Forelimb muscle (tissue), 1 donor: ENCODE results near the gene POU3F2. TPM values are rescaled to one million over a fixed set of nuclear protein-coding genes. Genes with fewer than 3 reads are reported as not detected.

Source experiments
- DNase-seq: peaks from one replicate; pipeline ENCODE4 v3.0.0-alpha.2; 2013; ENCODE audit warnings: low read depth
- polyA plus RNA-seq: library from polyadenylated mRNA; unstranded; fragments of 120-200 nt; gene quantifications from one replicate; pipeline ENCODE4 v1.2.1, GENCODE V29; 2013; ENCODE audit not compliant: insufficient read length

The POU3F2 gene
- polyA plus RNA-seq, 1 donor: 0.11 TPM

- no peak for DNase-seq
Observed at GRCh38 chr6:98843271-98844243, 9.2 kb downstream of the POU3F2 start.

GRCh38 chr6:98844244-98845210, 10.2 kb downstream of the POU3F2 start:
- no peak for DNase-seq

- peak; percentile 47 for DNase-seq
Observed at GRCh38 chr6:98845211-98846020, 11.0 kb downstream of the POU3F2 start.

GRCh38 chr6:98846021-98846380, 11.6 kb downstream of the POU3F2 start:
- DNase-seq: no peak

GRCh38 chr6:98847416-98847778, 13.0 kb downstream of the POU3F2 start:
- DNase-seq: no peak

- no peak for DNase-seq
Observed at GRCh38 chr6:98847779-98848538, 13.6 kb downstream of the POU3F2 start.

- no peak for DNase-seq
Observed at GRCh38 chr6:98848539-98849242, 14.3 kb downstream of the POU3F2 start.

GRCh38 chr6:98864497-98864896, 30.1 kb downstream of the POU3F2 start:
- DNase-seq: no peak

GRCh38 chr6:98871057-98871456, 36.7 kb downstream of the POU3F2 start:
- no peak for DNase-seq

- no peak for DNase-seq
Observed at GRCh38 chr6:98871821-98872220, 37.4 kb downstream of the POU3F2 start.

- no peak for DNase-seq
Observed at GRCh38 chr6:98875375-98875774, 41.0 kb downstream of the POU3F2 start.

- no peak for DNase-seq
Observed at GRCh38 chr6:98877250-98877649, 42.9 kb downstream of the POU3F2 start.

GRCh38 chr6:98880486-98880885, 46.1 kb downstream of the POU3F2 start:
- no peak for DNase-seq

- DNase-seq: no peak
Observed at GRCh38 chr6:98885330-98885729, 51.0 kb downstream of the POU3F2 start.

GRCh38 chr6:98887650-98888049, 53.3 kb downstream of the POU3F2 start:
- DNase-seq: no peak

Other genes starting within 250 kb of the POU3F2 start
- gene FBXL4, start 113.4 kb downstream of the POU3F2 start, polyA plus RNA-seq: 7.1 TPM